Measurements from ENCODE around the gene SEMA6C.
A peak's percentile ranks its signal among the peaks of the same experiment; 100 is the strongest.

The SEMA6C gene

DNA sequence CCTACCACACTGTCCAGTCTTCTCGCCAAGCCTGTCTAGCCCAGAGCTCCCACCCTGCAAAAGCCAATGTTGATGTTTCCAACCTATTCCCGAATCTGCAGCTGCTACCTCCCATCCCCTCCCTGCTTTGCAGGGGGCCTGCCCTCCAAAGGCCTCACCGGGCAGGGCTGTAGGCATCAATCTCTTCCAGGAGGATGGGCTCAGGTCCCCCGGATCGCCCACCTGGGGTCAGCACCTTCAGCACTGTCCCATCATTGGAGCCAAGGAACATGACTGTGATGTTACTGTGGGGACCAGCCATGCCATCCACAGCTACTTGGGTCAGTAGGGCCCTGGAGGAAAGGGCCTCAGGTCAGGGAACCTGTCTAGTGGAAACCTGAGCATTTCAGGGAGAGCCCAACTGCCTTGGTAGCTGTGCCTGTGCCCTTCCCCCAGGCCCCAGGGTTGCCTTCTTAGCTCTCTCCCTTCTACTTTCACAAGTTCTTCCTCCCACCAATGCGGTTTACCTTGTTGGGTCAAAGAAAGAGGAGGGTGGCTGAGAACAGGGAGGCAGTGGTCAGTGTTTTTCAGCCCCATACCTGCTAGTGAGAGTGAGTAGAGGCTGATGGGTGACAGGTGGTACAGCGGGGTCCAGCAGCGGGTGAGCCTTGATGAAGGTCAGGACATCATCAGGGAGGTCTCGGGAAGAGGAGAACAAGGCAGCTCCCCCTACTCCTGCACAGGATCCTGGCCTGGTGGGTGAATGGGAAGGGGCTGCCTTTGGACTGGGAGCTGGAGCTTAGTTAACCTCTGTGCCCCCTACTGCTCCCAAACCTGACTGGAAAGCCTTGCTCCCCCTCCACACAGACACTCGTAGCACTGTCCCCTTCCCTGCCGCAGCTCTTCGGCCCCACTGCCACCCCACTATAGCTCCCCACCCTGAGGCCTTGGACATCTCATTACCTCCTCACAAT is 10.7 kb downstream of the SEMA6C start:
- Histone ChIP-seq H3K4me3 (ENCODE audit: low read depth, low read length) (no peak overlapping the region), H3K27ac (ENCODE audit: extremely low read depth, low read depth, low read length) (no peak overlapping the region), H3K9me3 (ENCODE audit: control insufficient read depth, insufficient read depth, low read depth, low read length) (no peaks in the 10 kb centered on the region), H3K36me3 (ENCODE audit: control insufficient read depth in 2 of 2, insufficient read depth in 1 of 2, low read length in 2 of 2) (peaks cover 0 to 70% of the 10 kb centered on the region in 2 experiments; a peak in 1 of 3 replicates), H3K4me1 (ENCODE audit: control insufficient read depth, insufficient read depth, low read length) (no peaks in the 10 kb centered on the region)
- TF ChIP-seq REPIN1 (tag by site-specific recombination; IDR thresholded peaks at IDR 0.05; ENCODE audit: low read depth) (no peak), ZNF174 (tag by site-specific recombination; IDR thresholded peaks at IDR 0.05) (no peak), ZNF596 (tag by site-specific recombination; IDR thresholded peaks at IDR 0.05) (no peak), ZNF677 (tag by site-specific recombination; IDR thresholded peaks at IDR 0.05) (no peak), ZBTB48 (tag by site-specific recombination; IDR thresholded peaks at IDR 0.05) (no peak), PRDM1 (tag by site-specific recombination; IDR thresholded peaks at IDR 0.05) (no peak), ZNF777 (tag by site-specific recombination; IDR thresholded peaks at IDR 0.05; ENCODE audit: borderline replicate concordance) (no peak), ZNF704 (tag by site-specific recombination; IDR thresholded peaks at IDR 0.05) (no peak), GLIS1 (tag by site-specific recombination; IDR thresholded peaks at IDR 0.05) (peak; percentile 81), ZSCAN16 (tag by site-specific recombination; IDR thresholded peaks at IDR 0.05) (no peak), ZNF2 (tag by site-specific recombination; IDR thresholded peaks at IDR 0.05) (no peak), ZBTB11 (tag by site-specific recombination; conservative IDR thresholded peaks at IDR 0.05; ENCODE audit: low read depth) (no peak), GLIS2 (tag by site-specific recombination; IDR thresholded peaks at IDR 0.05) (0 out of 2 replicates have a peak, but pooled peaks have one; percentile 16), ZNF311 (tag by site-specific recombination; IDR thresholded peaks at IDR 0.05; ENCODE audit: borderline replicate concordance) (no peak), ZNF670 (tag by site-specific recombination; IDR thresholded peaks at IDR 0.05; ENCODE audit: low read depth) (no peak), ZNF585B (tag by site-specific recombination; IDR thresholded peaks at IDR 0.05) (no peak), ZBTB7A (tag by site-specific recombination; IDR thresholded peaks at IDR 0.05; ENCODE audit: low read depth) (no peak)
- TF ChIP-seq, protein P1, sequence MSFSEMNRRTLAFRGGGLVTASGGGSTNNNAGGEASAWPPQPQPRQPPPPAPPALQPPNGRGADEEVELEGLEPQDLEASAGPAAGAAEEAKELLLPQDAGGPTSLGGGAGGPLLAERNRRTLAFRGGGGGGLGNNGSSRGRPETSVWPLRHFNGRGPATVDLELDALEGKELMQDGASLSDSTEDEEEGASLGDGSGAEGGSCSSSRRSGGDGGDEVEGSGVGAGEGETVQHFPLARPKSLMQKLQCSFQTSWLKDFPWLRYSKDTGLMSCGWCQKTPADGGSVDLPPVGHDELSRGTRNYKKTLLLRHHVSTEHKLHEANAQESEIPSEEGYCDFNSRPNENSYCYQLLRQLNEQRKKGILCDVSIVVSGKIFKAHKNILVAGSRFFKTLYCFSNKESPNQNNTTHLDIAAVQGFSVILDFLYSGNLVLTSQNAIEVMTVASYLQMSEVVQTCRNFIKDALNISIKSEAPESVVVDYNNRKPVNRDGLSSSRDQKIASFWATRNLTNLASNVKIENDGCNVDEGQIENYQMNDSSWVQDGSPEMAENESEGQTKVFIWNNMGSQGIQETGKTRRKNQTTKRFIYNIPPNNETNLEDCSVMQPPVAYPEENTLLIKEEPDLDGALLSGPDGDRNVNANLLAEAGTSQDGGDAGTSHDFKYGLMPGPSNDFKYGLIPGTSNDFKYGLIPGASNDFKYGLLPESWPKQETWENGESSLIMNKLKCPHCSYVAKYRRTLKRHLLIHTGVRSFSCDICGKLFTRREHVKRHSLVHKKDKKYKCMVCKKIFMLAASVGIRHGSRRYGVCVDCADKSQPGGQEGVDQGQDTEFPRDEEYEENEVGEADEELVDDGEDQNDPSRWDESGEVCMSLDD (tag by site-specific recombination; IDR thresholded peaks at IDR 0.05): no peak
- TF ChIP-seq, protein P2, sequence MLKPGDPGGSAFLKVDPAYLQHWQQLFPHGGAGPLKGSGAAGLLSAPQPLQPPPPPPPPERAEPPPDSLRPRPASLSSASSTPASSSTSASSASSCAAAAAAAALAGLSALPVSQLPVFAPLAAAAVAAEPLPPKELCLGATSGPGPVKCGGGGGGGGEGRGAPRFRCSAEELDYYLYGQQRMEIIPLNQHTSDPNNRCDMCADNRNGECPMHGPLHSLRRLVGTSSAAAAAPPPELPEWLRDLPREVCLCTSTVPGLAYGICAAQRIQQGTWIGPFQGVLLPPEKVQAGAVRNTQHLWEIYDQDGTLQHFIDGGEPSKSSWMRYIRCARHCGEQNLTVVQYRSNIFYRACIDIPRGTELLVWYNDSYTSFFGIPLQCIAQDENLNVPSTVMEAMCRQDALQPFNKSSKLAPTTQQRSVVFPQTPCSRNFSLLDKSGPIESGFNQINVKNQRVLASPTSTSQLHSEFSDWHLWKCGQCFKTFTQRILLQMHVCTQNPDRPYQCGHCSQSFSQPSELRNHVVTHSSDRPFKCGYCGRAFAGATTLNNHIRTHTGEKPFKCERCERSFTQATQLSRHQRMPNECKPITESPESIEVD (tag by site-specific recombination; IDR thresholded peaks at IDR 0.05): no peak
- TF ChIP-seq, protein P3, sequence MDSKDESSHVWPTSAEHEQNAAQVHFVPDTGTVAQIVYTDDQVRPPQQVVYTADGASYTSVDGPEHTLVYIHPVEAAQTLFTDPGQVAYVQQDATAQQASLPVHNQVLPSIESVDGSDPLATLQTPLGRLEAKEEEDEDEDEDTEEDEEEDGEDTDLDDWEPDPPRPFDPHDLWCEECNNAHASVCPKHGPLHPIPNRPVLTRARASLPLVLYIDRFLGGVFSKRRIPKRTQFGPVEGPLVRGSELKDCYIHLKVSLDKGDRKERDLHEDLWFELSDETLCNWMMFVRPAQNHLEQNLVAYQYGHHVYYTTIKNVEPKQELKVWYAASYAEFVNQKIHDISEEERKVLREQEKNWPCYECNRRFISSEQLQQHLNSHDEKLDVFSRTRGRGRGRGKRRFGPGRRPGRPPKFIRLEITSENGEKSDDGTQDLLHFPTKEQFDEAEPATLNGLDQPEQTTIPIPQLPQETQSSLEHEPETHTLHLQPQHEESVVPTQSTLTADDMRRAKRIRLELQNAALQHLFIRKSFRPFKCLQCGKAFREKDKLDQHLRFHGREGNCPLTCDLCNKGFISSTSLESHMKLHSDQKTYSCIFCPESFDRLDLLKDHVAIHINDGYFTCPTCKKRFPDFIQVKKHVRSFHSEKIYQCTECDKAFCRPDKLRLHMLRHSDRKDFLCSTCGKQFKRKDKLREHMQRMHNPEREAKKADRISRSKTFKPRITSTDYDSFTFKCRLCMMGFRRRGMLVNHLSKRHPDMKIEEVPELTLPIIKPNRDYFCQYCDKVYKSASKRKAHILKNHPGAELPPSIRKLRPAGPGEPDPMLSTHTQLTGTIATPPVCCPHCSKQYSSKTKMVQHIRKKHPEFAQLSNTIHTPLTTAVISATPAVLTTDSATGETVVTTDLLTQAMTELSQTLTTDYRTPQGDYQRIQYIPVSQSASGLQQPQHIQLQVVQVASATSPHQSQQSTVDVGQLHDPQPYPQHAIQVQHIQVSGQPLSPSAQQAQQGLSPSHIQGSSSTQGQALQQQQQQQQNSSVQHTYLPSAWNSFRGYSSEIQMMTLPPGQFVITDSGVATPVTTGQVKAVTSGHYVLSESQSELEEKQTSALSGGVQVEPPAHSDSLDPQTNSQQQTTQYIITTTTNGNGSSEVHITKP (tag by site-specific recombination; IDR thresholded peaks at IDR 0.05): peak; percentile 45; the same call in 1 of the 2 replicates
- ChIA-PET POLR2A (no interaction called here), CTCF (interaction anchor here (0.6 to 1.3 kb wide), 4 partner anchors 20 to 74 kb away, joined by 3 to 4 read pairs (median 4); partner anchors contain the start of gene TNFAIP8L2)
